Stomach smooth muscle (tissue), 2 donors: ENCODE results near the gene ZG16.
"Not testable (repeated sequence)": the region's sequence is repeated elsewhere in the genome, so short reads cannot be mapped to it uniquely, and the experiment has no call there.

Experiments
- H3K27ac ChIP-seq: one replicate; pipeline ENCODE4 v1.7.0; 2013; ENCODE audit warnings: mild to moderate bottlenecking, low read length, inconsistent platforms
- H3K27me3 ChIP-seq, 2 donors: one replicate each; pipeline ENCODE4 v1.7.0; 2013; ENCODE audit warnings: low read length in 2 of 2; ENCODE audit not compliant: insufficient read depth in 2 of 2, control insufficient read depth in 1 of 2
- H3K36me3 ChIP-seq, 2 donors: one replicate each; pipeline ENCODE4 v1.7.0; 2013; ENCODE audit warnings: low read length in 2 of 2; ENCODE audit not compliant: control insufficient read depth in 2 of 2, insufficient read depth in 2 of 2
- H3K4me1 ChIP-seq: one replicate; pipeline ENCODE4 v1.7.0; 2013; ENCODE audit warnings: low read length; ENCODE audit not compliant: control insufficient read depth, insufficient read depth
- H3K4me3 ChIP-seq, 2 donors: one replicate each; pipeline ENCODE4 v1.7.0; 2013; ENCODE audit warnings: low read length in 2 of 2
- H3K9ac ChIP-seq, 2 donors: one replicate each; pipeline ENCODE4 v1.7.0; 2013; ENCODE audit warnings: low read length in 2 of 2, mild to moderate bottlenecking in 1 of 2
- H3K9me3 ChIP-seq, 2 donors: one replicate each; pipeline ENCODE4 v1.7.0; 2013; ENCODE audit warnings: low read length in 2 of 2; ENCODE audit not compliant: control insufficient read depth in 2 of 2
- donor health status: healthy.
- donor health status: Pancreatic carcinoma.

ZG16 gene

GRCh38 chr16:29753516-29753915 lies 24.5 kb upstream of the ZG16 start:
- no peak overlapping the region for H3K9ac ChIP-seq
- no peaks in the 10 kb centered on the region for H3K36me3 ChIP-seq
- H3K27me3 ChIP-seq = no peaks in the 10 kb centered on the region
- H3K4me1 ChIP-seq = no peaks in the 10 kb centered on the region
- no peak overlapping the region for H3K4me3 ChIP-seq
- no peaks in the 10 kb centered on the region for H3K9me3 ChIP-seq
- no peak overlapping the region for H3K27ac ChIP-seq

GRCh38 chr16:29756654-29757053 lies 21.4 kb upstream of the ZG16 start:
- no peak overlapping the region for H3K4me3 ChIP-seq
- H3K4me1 ChIP-seq = no peaks in the 10 kb centered on the region
- no peak overlapping the region for H3K27ac ChIP-seq
- no peaks in the 10 kb centered on the region for H3K9me3 ChIP-seq
- H3K9ac ChIP-seq = no peak overlapping the region
- H3K36me3 ChIP-seq = no peaks in the 10 kb centered on the region
- H3K27me3 ChIP-seq = peaks cover 0 to 4% of the 10 kb centered on the region in 2 donors

- not testable (repeated sequence) for H3K36me3 ChIP-seq, H3K4me1 ChIP-seq, H3K9me3 ChIP-seq, H3K4me3 ChIP-seq, H3K27me3 ChIP-seq, H3K9ac ChIP-seq, H3K27ac ChIP-seq
Observed at GRCh38 chr16:29757086-29757485, 21.0 kb upstream of the ZG16 start.

DNA sequence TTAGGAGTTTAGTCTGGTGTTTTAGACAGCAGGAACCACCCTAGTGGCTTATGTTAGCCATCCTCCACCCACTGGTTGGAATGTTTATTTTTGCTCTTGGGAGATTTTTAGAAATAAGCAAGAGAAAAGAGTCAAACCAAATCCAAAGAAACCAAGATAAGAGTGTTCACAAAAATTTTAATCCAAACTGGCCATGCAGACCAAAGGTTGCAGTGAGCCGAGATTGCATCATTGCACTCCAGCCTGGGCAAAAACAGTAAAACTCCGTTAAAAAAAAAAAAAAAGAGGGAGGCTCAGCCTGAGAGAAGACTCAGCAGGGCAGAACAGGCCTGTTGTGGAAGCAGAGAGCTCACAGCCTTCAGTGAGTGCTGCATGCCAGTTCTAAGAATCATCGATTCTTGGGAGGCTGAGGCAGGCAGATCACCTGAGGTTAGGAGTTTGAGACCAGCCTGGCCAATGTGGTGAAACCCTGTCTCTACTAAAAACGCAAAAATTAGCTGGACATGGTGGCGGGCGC lies 20.0 kb upstream of the ZG16 start:
- Histone ChIP-seq H3K9ac (no peak overlapping the region), H3K4me3 (no peak overlapping the region), H3K4me1 (no peaks in the 10 kb centered on the region), H3K27me3 (peaks cover 0 to 4% of the 10 kb centered on the region in 2 donors), H3K27ac (no peak overlapping the region), H3K36me3 (no peaks in the 10 kb centered on the region), H3K9me3 (no peaks in the 10 kb centered on the region)

GRCh38 chr16:29760567-29761279 lies 17.3 kb upstream of the ZG16 start:
- Histone ChIP-seq H3K9me3 (no peaks in the 10 kb centered on the region), H3K4me3 (no peak overlapping the region), H3K9ac (no peak overlapping the region), H3K36me3 (no peaks in the 10 kb centered on the region), H3K27ac (no peak overlapping the region), H3K4me1 (no peaks in the 10 kb centered on the region), H3K27me3 (peaks cover 0 to 6% of the 10 kb centered on the region in 2 donors)

GRCh38 chr16:29761280-29761651 lies 16.8 kb upstream of the ZG16 start:
- not testable (repeated sequence) for H3K36me3 ChIP-seq, H3K9me3 ChIP-seq, H3K27me3 ChIP-seq, H3K27ac ChIP-seq, H3K4me1 ChIP-seq, H3K9ac ChIP-seq, H3K4me3 ChIP-seq

DNA sequence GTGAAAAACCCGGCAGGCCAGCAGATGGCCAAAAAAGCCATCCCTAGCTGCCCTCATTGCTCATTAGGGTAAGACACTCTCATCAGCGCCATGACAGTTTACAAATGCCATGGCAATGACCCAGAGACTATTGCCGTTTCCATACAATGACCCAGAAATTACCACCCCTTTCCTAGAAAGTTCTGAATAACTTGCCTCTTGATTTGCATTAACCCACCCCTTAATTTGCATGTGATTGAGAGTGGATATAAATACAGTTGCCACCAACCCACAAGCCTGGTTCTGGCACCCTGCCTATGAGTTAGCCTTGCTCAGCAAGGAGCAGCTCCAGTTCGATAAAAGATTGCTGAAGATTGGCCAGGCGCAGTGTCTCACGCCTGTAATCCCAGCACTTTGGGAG lies 16.2 kb upstream of the ZG16 start:
- no peaks in the 10 kb centered on the region for H3K4me1 ChIP-seq

GRCh38 chr16:29763326-29763725 lies 14.7 kb upstream of the ZG16 start:
- H3K4me3 ChIP-seq = no peak overlapping the region
- H3K4me1 ChIP-seq = no peaks in the 10 kb centered on the region
- H3K9me3 ChIP-seq = no peaks in the 10 kb centered on the region
- H3K9ac ChIP-seq = no peak overlapping the region
- H3K27me3 ChIP-seq = peaks cover 0 to 6% of the 10 kb centered on the region in 2 donors
- no peaks in the 10 kb centered on the region for H3K36me3 ChIP-seq
- H3K27ac ChIP-seq = no peak overlapping the region

More for the DNA sequence above, 16.2 kb upstream of the ZG16 start:
- peaks cover 0 to 6% of the 10 kb centered on the region in 2 donors for H3K27me3 ChIP-seq
- no peak overlapping the region for H3K9ac ChIP-seq
- no peaks in the 10 kb centered on the region for H3K9me3 ChIP-seq
- H3K27ac ChIP-seq = no peak overlapping the region
- no peak overlapping the region for H3K4me3 ChIP-seq
- no peaks in the 10 kb centered on the region for H3K36me3 ChIP-seq

DNA sequence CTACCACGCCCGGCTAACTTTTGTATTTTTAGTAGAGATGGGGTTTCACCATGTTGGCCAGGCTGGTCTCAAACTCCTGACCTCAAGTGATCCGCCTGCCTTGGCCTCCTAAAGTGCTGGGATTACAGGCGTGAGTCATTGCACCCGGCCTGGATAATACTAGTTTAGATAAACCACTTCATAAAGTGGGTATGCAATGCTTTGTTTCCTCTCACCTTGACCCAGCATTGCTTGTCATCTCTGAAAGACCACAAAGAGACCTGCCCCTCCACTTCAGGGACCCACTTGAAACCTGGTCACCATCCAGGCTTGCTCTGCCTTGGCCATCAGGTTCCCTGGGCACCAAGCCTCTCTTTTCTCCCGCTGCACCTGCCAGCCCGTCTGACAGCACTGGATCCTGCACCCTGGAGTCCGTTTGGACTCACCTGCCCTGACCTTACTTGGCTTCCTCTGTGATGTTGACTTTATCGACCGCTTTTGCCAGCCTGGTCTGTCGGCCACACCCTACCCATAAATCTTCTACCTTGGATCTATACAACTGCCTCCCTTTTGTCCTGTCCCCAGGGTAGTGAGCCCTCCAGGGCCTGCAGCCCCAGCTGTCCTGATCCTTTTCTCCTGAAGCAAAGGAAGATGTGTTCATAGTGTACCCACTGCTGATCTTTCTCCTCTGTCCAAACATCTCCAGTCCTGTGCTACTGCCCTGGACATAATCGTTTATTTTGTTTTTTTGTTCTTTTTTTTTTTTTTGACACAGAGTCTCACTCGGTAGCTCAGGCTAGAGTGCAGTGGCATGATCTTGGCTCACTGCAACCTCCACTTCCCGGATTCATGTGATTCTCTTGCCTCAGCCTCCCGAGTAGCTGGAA lies 12.7 kb upstream of the ZG16 start:
- H3K36me3 ChIP-seq = no peaks in the 10 kb centered on the region
- no peaks in the 10 kb centered on the region for H3K4me1 ChIP-seq
- H3K27ac ChIP-seq = no peak overlapping the region
- H3K9ac ChIP-seq = no peak overlapping the region
- H3K4me3 ChIP-seq = no peak overlapping the region
- H3K9me3 ChIP-seq = no peaks in the 10 kb centered on the region
- H3K27me3 ChIP-seq = peaks cover 0 to 5% of the 10 kb centered on the region in 2 donors

GRCh38 chr16:29766571-29766970 lies 11.5 kb upstream of the ZG16 start:
- Histone ChIP-seq H3K4me1 (no peaks in the 10 kb centered on the region), H3K9me3 (no peaks in the 10 kb centered on the region), H3K27me3 (peaks cover 0 to 2% of the 10 kb centered on the region in 2 donors), H3K36me3 (no peaks in the 10 kb centered on the region), H3K27ac (no peak overlapping the region), H3K9ac (no peak overlapping the region), H3K4me3 (no peak overlapping the region)

DNA sequence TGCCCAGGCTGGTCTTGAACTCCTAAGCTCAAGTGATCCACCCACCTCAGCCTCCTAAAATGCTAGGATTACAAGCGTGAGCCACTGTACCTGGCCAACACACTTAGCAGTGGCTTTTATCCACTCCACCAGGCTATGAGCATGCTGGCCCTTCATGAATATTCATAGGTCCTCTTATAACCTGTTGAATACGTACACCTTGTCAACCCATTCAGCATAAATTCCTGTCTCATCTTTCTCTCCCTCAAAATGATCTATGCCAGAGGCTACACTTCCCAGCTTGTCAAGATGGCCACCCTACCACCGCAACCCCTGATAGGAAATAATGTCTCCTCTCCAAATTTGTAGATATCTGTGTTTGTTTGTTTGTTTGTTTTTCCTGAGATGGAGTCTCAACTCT lies 11.0 kb upstream of the ZG16 start:
- no peaks in the 10 kb centered on the region for H3K4me1 ChIP-seq
- no peaks in the 10 kb centered on the region for H3K36me3 ChIP-seq
- no peaks in the 10 kb centered on the region for H3K9me3 ChIP-seq
- no peak overlapping the region for H3K4me3 ChIP-seq
- H3K27me3 ChIP-seq = peaks cover 2% of the 10 kb centered on the region in 2 donors
- no peak overlapping the region for H3K9ac ChIP-seq
- no peak overlapping the region for H3K27ac ChIP-seq
